HG02610 (cell line): ENCODE measurements around the gene SH3BGR.
"Not testable (repeated sequence)": the region's sequence is repeated elsewhere in the genome, so short reads cannot be mapped to it uniquely, and the experiment has no call there.

Source experiments
- ATAC-seq: cut with Tn5 transposase; IDR thresholded peaks from one replicate; pipeline ENCODE4 v1.9.1; 2021; ENCODE audit warnings: mild to moderate bottlenecking, moderate library complexity; ENCODE audit not compliant: unreplicated experiment

SH3BGR gene

DNA sequence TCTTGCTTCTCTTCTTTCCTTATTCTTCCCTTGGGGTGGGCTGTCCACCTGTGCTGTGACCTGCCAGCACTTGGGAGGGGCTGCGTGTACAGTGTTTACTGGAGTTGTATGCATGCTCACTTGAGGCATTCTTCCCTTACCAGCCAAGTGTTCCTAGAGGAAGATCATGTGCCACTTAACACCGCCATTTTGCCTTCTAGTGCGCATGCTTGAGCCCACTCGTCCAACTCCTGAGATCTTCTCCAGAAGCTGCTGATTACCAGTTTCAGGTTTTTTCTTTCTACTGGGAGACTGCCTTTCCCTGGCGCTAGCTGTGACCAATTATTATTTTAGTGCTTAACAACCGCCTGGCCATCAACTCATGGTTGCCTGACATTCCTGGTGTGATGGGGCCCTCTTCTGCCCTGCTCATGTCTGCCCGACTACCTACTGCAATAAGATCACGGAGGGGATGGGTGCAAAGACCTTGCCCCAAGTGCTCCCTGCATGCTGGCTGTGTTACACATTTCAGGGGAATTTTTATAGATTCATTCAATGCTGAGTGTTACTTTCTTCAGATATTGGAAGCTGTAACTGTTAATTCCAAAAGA lies 86.8 kb downstream of the SH3BGR start:
- no peak for ATAC-seq

DNA sequence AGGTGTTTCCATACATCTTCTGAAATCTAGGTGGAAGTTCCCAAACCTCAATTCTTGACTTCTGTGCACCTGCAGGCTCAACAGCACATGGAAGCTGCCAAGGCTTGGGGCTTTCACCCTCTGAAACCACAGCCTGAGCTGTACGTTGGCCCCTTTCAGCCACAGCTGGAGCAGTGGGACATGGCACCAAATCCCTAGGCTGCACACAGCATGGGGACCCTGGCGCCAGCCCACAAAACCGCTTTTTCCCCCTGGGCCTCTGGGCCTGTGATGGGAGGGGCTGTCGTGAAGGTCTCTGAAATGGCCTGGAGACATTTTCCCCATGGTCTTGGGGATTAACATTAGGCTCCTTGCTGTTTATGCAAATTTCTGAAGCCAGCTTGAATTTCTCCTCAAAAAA lies 88.6 kb downstream of the SH3BGR start:
- not testable (repeated sequence) for ATAC-seq

DNA sequence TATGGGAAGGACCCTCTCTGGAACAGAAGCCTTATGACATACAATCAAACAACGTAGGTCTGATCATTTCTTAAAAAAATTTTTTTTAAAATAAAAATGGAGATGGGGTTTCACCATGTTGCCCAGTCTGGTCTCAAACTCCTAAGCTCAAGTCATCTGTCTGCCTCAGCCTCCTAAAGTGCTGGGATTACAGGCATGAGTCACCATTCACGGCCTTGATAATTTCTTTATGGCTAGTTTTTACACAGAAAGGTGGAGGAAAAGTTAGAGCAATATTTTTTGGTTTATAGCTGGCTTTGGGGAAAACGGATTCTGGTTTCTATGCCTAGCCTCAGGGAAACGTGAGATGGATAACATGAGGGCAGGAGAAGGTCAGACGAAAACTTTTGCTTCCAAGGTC lies 91.0 kb downstream of the SH3BGR start:
- no peak for ATAC-seq

DNA sequence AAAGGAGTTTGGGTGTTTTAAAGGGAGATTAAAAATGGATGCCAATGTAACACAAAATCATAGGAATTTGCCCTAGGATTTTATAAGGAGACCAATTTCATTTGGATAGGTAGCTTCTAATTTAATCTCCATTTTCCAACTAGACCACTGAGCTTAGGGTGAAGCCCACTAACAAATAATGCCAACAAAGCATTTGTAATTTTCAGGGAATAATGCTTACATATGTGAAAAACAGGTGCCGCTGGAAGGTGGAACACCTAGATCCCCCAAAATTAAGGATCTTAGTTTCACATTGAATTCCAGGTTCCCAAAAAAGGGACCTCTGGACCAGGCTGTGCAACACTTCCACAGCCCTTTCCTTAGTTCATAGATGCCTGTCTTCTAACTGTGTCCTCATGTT lies 94.8 kb downstream of the SH3BGR start:
- no peak for ATAC-seq

DNA sequence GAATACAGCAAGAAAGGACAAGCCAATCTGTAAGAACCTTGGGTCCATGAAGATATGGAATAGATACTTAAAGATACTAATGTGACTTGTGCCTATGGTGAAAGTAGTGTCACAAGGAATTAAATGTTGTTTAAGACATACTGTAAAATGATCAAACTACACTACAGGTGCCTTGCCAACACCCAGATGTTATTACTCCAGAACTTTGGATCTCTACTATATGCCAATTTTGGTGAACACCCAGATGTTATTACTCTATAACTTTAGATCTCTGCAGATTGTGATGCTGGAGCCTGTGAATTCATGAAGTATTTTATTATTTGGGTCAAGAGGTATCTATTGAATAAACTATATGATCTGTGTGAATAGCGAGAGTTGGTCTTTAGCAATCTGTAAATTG lies 101.1 kb downstream of the SH3BGR start:
- ATAC-seq, result no peak

DNA sequence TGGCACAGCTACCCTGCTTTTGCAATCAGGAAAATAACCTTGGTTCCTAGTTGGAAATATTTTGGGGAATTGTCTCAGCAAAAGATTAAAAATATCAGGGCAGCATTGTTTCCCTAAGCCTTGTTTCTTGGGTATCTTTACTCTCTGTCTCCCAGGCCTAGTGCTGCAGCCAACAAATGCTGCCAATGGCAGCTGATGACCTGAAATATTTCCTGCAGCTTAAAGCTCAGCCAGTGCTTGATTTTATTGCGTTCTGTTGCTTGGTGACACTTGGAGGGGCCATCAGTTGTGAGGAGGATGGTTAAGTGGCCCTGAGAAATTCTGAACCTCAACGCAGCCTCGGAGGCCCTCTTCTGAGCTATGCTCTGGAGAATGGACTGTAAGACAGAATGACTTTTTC lies 101.6 kb downstream of the SH3BGR start:
- no peak for ATAC-seq

DNA sequence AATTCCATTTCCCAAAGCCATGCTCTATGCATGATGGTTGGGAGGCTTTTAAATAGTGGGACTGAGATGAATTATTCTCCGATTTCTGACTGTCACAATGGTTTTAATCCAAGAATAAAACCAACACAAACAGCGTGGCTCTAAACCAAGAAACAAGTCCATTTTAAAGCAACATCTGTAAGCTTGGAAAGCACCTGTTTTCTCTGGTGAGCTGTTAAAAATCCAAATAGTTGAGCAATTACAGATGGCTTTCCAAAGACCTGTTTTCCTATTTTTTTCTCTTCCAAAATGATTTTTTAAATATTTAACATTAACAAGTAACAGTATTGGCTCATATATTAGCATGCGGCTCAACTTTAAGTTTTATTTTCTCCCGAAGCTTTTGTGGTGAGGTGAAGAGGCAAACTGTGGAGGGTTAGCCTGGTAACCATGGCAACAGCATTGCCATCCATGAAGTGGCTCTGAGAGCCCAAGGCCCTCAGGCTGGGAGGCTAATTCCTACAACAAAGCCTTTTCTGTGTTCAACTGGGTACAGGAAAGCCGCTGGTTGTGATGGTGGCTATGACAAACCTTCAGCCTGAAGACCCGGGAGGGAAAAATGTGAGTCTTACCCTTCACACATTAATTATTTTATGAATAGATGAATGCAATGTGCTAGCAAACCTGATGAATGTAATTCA lies 104.3 kb downstream of the SH3BGR start:
- ATAC-seq, result no peak

DNA sequence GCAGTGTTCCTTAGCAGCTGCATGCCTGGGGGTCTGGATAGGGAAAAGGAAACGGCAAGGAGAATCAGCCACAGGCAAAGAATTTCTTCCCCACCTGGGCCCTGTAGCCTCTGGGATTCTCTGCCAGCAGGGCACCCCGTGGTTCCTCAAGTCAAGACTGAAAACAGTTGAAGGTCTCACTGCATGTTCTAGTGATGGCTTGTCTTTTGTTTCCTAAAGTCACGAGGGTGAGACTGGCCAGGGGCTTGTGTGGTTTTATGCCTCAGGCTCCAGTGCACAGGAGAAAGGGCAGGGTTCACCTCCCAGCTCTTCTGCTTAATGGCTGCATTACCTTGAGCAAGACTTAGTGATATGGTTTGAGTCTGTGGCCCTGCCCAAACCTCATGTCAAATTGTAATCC lies 107.7 kb downstream of the SH3BGR start:
- ATAC-seq, result no peak

DNA sequence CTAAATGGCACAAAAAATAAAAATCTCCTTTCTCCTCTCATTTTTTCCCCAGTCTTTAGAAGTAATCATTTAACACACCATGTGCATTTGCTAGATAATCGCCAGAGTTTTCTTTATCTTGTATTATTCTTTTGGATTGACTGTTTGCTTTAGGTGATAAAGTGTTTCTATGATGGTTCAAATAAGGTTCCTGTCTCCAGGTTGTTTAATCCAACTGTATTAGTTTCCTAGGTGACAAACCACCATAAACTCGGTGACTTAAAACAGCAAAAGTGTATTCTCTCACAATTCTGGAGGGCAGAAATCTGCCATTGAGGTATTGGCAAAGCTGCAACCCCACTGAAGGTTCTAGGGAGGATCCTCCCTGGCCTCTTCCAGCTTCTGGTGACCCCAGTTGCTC lies 109.4 kb downstream of the SH3BGR start:
- no peak for ATAC-seq

DNA sequence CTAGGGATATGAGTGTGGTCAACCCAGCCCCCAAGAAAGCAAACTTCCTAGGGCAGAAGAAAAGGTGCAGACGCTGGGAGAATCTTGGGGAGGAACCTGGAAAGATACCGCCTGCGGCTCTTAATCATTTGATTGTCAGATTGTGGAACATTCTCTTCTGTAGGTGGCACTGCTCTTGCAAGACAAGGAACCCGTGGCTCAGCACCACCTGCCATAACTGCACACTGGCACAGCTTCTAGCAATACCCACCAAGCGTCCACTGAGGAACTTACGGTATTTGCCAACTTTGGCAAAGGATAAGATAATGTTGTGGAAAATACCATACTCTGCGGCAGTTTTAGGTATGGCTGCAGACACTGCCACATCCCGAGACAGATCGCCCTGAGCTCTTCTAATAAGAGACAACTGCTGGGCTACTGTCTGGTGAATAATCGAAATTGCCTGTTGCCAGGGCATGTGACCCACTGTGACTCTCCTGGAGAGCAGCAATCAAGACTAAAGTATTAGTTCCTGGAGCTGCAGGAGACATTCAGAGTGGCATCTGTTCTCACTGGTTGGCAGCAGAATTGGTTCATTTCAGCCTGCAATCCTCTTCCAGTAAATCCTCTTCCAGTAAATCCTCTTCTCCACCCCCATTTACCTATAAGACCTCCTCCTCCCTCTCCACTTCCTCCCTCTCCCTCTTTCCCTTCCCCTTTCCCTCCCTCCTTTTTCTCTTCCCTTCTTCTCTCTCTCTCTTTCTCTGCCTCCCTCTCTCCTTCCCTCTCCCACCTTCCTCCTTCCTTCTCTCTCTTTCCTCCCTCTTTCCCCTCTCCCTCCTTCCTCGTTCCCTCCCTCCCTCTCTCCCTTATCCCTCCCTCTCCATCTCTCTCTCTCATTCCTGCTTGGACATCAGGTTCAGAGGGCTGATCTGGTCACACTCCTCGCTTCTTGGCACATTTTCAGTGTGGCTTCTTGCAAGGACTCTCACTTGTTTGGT lies 111.3 kb downstream of the SH3BGR start:
- no peak for ATAC-seq

DNA sequence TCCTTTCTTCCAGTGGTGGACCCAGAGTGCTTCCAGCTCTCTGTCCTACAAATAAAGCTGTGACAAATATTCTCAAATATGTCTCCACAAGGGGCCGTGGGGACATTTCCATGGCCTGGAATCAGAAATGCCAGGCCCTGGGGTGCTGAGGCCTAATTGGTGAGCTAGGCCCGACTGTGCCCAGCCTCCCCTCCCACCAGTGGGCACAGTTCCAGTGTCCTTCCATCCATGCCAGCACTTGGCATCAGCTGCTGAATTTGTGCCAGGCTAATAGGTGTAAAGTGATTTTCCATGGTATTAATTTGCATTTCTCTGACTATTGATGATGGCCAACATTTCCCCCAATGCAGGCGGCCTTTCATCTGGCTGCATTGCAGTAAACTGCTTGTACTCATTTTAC lies 112.4 kb downstream of the SH3BGR start:
- no peak for ATAC-seq
